ENCODE results near the gene ITGA3.

ITGA3 gene

GRCh38 chr17:50132104-50132794 lies 76.3 kb downstream of the ITGA3 start:
- DNase-seq = no peak

DNA sequence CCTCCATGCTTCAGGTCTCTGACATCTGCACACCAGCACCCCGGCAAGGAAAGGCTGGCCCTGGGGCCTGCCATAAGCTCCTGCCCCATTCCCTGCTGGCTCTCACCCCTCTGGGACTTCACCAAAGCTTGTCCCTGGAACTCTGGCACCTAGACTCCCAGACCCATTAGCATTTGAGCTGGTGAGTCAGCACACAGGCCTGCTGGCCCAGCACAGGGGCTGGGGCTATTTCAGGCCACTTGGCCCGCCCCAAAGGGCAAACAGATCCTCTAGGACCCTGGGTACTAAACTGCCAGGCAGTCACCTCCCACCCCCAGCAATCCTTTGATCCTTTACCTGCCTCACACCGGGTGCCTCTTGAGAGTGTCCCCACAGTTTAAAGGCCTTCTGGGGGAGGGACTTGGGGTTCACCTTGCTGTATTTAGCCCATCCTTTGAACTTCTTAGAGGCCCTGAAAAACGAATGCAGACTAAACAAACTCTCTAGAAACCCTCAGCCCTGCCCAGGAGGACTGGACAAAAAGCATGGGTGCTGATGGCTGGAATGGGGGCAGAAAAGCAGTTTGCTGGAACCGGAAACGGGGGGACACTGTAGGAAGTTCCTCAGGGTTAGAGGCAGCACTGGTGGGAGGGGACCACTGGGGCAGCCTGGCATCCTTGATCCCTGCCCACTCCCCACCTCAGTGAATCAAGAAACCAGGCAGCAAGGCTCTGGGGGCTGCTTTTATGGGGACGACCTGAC lies 77.3 kb downstream of the ITGA3 start:
- DNase-seq = no peak

GRCh38 chr17:50133769-50134099 lies 77.8 kb downstream of the ITGA3 start:
- DNase-seq = peak; percentile 55

DNA sequence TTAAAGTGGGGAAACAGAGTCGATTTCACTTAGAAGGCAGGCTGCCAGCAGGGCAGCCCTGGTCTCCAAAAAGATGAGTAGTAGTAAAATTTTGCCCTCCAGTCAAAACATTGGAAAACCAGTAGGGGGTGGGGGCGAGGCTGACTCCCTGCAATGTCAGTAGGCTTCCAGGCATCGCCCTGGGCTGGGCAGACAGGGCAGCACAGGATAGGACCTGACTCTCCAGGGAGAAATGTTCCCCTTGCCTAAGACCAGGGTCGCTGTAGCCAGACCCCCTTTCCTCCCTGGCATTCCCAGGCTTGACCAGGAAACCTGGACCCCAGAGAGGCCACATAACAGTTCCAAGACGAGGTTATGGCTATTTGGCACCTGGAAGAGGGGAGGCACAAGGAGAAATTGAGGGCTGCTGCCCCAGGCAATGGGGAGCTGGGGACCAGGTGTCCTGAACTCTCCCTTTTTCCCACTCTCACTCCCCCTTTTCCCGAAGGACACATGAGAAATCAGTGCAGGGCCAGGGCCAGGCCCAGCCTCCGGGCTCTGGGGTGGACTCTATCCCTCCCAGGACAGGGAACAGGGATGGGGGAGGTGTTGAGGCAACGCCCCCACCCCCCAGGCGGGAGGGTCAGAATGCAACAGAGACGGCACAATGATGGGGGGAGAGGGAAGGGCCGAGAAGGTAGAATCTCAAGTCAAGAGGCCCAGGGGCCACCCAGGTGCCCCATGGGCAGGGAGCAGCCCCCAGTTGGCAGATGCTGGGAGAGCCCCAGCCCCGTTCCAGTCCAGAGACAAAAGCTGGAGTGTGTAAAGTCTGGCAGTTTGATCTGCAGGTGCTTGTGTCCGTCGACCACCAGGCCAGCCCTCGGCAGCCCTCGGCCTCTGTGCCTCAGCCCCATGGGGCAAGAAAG lies 78.5 kb downstream of the ITGA3 start:
- DNase-seq = no peak

GRCh38 chr17:50135316-50136095 lies 79.6 kb downstream of the ITGA3 start:
- no peak for DNase-seq

GRCh38 chr17:50136096-50136687 lies 80.3 kb downstream of the ITGA3 start:
- no peak for DNase-seq

DNA sequence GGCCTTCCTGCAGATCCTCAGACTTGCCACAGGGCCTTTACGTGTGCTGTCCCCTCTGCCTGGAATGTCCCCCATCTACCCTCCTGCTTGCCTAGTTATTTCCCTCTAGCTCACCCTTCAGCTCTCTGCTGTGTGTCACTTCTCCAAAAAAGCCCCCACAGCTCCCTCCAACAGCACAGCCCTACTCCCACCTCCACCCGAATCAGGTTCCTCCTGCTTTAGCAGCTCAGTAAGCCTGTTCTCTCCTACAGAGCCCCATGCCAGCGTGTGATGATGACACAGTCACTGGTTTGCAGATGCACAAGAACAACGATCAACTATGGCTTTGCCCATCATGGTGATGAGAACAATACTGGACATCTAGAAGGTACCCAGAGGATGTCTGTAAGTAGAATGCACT lies 81.1 kb downstream of the ITGA3 start:
- no peak for DNase-seq

- DNase-seq = no peak
Observed at GRCh38 chr17:50139185-50139783, 83.4 kb downstream of the ITGA3 start.
